Gastrocnemius medialis (tissue), 4 donors: ENCODE measurements around the gene KBTBD7. TPM values are rescaled to one million over a fixed set of nuclear protein-coding genes. Genes with fewer than 3 reads are reported as not detected.

Experiments
- ATAC-seq, 2 donors: fragments of 150-250 bp; one replicate each; pipeline ENCODE4 v1.9.1; 2016
- DNase-seq, 2 donors: peaks; one replicate each; pipeline ENCODE4 v3.0.0-alpha.2; 2019
- H3K27ac ChIP-seq, 4 donors: fragments of 200-600 bp; sonication (generic); 1 replicate in 1 of 4; 2 replicates in 3 of 4; pipeline ENCODE4 v1.5.1; 2016 to 2018; ENCODE audit warnings: mild to moderate bottlenecking in 2 of 4, moderate library complexity in 1 of 4
- H3K27me3 ChIP-seq, 3 donors: fragments of 200-600 bp; sonication (generic) in 2 of 3; 1 replicate in 1 of 3; 2 replicates in 2 of 3; pipeline versions ENCODE4 v1.5.1 to v1.6.0; 2016 to 2019; ENCODE audit warnings: mild to moderate bottlenecking in 1 of 3, moderate library complexity in 1 of 3
- H3K36me3 ChIP-seq, 2 donors: fragments of 200-600 bp; sonication (generic) in 1 of 2; one replicate each; pipeline ENCODE4 v1.5.1; 2017 to 2018
- H3K4me1 ChIP-seq, 2 donors: fragments of 200-600 bp; sonication (generic) in 1 of 2; one replicate each; pipeline ENCODE4 v1.5.1; 2016 to 2017; ENCODE audit warnings: mild to moderate bottlenecking in 2 of 2
- H3K4me3 ChIP-seq, 4 donors: fragments of 200-600 bp; sonication (generic) in 3 of 4; 1 replicate in 1 of 4; 2 replicates in 3 of 4; pipeline ENCODE4 v1.5.1; 2016 to 2019; ENCODE audit warnings: mild to moderate bottlenecking in 2 of 4
- H3K9me3 ChIP-seq, 3 donors: fragments of 200-600 bp; sonication (generic) in 2 of 3; 1 replicate in 1 of 3; 2 replicates in 2 of 3; pipeline ENCODE4 v1.5.1; 2016 to 2019
- POLR2A ChIP-seq, 2 donors: fragments of 450-650 bp; IDR thresholded peaks; one replicate each; pipeline ENCODE4 v1.6.1; 2017; ENCODE audit warnings: antibody characterized with exemption in 2 of 2, mild to moderate bottlenecking in 2 of 2, moderate library complexity in 2 of 2
- in situ Hi-C, 4 donors: fragments of 200-750 bp; cut with MboI; loops; one replicate each; pipeline versions ENCODE4 v1.15.0 to v1.8.0; 2017; ENCODE audit warnings: low sequenced_read_pairs in 4 of 4
- intact Hi-C: fragments of 100-400 bp; cut with DNase I; formaldehyde crosslinking; loops from one replicate; pipeline ENCODE4 v1.15.1; 2023; ENCODE audit warnings: low total_unique reads
- total RNA-seq, 4 donors: library from RNA; depleted of rRNA; stranded (reverse); fragments of >200 nt; gene quantifications; one replicate each; pipeline versions ENCODE4 v1.1.0 to v1.2.3, GENCODE V29; 2016
- TF ChIP-seq, protein P1 (sequence below), 5 experiments: fragments of 450-650 bp in 3 of 5; fragments of 200-600 bp in 2 of 5; sonication (generic) in 2 of 5; IDR thresholded peaks in 4 of 5; conservative IDR thresholded peaks in 1 of 5; 1 replicate in 4 of 5; 2 replicates in 1 of 5; pipeline ENCODE4 v1.5.1; 2016 to 2019; ENCODE audit warnings: antibody characterized with exemption in 5 of 5, mild to moderate bottlenecking in 3 of 5, moderate library complexity in 3 of 5

KBTBD7 gene
- total RNA-seq, 4 donors from 2014 or later, result 2.3 to 5.6 (median 5.3) TPM

DNA sequence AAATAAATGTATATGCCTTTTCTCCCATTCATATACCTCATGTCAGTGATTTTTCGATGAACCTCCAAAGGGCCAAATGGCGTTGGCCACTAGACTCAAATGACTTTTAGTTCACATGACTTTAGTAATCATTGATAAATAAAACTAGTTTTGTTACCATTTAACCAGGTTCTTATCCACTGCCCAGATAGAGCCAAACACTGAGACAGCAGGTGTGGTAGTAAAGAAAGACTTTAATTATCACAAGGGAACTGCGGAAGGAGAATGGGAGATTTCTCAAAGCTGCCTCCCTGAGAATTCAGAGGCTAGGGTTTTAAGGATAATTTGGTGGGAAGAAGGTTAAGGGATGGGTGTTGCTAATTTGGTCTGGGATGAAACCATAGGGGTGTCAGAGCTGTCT is 42.4 kb downstream of the KBTBD7 start:
- no peak for TF ChIP-seq POLR2A (IDR thresholded peaks at IDR 0.05)
- H3K9me3 ChIP-seq, result no peaks in the 10 kb centered on the region
- ATAC-seq (no peak), DNase-seq (no peak)
- no peak overlapping the region for H3K4me3 ChIP-seq
- in situ Hi-C loops (no loop called here), intact Hi-C loops (no loop called here)
- no peaks in the 10 kb centered on the region for H3K27me3 ChIP-seq
- H3K4me1 ChIP-seq, result no peaks in the 10 kb centered on the region
- peaks cover 0 to 7% of the 10 kb centered on the region in 2 donors for H3K36me3 ChIP-seq
- no peak overlapping the region for H3K27ac ChIP-seq

DNA sequence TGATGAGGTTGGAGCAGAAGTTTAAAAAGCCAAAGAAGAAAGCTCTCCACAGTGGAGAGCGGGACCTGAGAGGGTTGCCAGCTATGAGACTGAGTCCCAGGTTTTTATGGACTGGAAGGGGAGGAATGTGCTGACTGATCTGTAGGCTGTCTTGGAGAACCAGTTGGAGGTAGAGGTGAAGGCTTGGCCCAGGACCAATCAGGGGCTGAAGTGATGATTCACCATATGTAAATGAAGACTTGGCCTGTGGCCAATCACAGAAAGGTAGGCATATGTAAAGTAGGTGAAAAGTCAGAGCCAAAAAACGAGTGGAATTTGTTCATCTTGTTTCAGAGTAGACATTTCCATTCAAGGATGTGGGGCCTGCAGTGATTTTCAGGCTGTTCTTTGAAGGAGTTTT is 44.3 kb downstream of the KBTBD7 start:
- in situ Hi-C loops, result no loop called here
- intact Hi-C loops, result no loop called here
- Histone ChIP-seq H3K27ac (no peak overlapping the region), H3K4me1 (no peaks in the 10 kb centered on the region), H3K36me3 (peaks cover 0 to 7% of the 10 kb centered on the region in 2 donors), H3K4me3 (no peak overlapping the region), H3K9me3 (no peaks in the 10 kb centered on the region), H3K27me3 (no peaks in the 10 kb centered on the region)
- no peak for TF ChIP-seq POLR2A (IDR thresholded peaks at IDR 0.05)
- TF ChIP-seq, protein P1, sequence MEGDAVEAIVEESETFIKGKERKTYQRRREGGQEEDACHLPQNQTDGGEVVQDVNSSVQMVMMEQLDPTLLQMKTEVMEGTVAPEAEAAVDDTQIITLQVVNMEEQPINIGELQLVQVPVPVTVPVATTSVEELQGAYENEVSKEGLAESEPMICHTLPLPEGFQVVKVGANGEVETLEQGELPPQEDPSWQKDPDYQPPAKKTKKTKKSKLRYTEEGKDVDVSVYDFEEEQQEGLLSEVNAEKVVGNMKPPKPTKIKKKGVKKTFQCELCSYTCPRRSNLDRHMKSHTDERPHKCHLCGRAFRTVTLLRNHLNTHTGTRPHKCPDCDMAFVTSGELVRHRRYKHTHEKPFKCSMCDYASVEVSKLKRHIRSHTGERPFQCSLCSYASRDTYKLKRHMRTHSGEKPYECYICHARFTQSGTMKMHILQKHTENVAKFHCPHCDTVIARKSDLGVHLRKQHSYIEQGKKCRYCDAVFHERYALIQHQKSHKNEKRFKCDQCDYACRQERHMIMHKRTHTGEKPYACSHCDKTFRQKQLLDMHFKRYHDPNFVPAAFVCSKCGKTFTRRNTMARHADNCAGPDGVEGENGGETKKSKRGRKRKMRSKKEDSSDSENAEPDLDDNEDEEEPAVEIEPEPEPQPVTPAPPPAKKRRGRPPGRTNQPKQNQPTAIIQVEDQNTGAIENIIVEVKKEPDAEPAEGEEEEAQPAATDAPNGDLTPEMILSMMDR (IDR thresholded peaks at IDR 0.05 in 4 of 5, conservative IDR thresholded peaks at IDR 0.05 in 1 of 5), result no peak
- no peak for DNase-seq
- no peak for ATAC-seq

DNA sequence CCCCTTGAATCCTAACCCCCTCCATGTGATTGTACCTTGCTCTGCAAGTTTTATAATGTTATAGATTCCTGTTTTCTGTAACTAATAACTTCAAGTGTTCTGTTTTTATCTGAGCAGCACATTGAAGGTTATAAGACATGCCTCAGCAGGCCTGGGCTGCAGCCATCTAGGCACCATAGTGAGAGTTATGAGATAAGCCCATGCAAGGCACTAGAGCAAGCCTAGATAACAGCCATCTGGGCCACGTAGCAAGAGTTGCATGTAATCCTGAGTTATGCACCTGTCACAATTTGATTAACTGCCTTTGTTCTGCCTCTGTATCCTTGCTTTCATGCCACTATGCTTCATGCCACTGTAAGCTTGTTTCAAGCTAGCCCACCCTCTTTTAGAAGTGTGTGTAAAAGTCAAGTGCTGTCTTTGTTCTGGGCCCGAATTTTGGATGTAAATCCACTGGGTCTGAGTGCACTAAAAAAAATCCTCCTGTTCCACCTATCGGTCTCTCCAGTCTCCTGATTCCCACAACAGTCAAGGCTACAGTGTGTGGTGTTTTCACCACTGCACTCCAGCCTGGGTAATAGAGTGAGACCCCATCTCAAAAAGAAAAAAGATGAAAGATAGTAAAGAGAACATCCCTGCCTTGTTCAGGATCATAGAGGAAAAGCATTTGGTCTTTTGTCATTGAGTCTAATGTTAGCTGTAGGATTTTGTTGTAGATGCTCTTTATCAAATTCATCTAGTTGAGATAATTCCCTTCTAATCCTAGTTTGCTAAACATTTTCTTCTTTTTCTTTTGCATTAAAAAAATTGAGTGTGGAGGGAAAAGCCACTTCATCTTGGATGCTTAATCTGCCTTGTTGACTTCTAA is 45.7 kb downstream of the KBTBD7 start:
- Histone ChIP-seq H3K36me3 (peaks cover 0 to 7% of the 10 kb centered on the region in 2 donors), H3K9me3 (no peaks in the 10 kb centered on the region), H3K4me3 (no peak overlapping the region), H3K4me1 (no peaks in the 10 kb centered on the region), H3K27me3 (no peaks in the 10 kb centered on the region), H3K27ac (no peak overlapping the region)
- DNase-seq (no peak), ATAC-seq (no peak)
- in situ Hi-C loops (no loop called here), intact Hi-C loops (no loop called here)
- TF ChIP-seq, protein P1 (IDR thresholded peaks at IDR 0.05 in 4 of 5, conservative IDR thresholded peaks at IDR 0.05 in 1 of 5), result no peak
- no peak for TF ChIP-seq POLR2A (IDR thresholded peaks at IDR 0.05)

DNA sequence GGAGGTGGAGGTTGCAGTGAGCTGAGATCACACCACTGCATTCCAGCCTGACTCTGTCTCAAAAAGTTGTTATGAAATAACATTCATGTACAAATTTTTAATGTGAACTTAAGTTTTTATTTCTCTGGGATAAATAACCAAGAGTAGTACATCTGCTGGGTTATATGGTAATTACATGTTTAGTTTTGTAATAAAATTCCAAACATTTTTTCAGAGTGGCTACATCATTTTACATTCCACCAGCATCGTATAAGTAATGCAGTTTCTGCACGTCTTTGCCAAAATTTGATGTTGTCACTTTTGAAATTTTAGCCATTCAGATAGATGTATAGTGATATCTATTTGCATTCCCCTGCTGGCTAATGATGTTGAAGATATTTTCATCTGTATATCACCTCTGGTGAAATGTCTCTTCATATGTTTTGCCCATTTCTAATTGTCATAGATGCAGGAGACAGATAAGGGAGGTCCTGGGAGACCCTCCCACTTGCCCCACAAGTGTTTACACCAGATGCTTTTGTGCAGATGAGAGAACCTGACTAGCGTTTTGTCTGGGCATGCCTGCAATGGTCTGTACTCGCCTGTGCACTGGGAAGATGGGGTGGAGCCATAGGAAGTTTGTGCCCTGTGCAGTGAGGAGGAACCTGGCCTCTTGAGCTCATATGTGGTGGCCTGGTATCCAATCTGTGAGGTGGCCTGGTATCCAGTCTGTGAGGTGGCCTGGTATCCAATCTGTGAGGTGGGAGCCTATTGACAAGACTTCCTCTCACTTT is 49.0 kb downstream of the KBTBD7 start:
- TF ChIP-seq POLR2A (IDR thresholded peaks at IDR 0.05), result no peak
- TF ChIP-seq, protein P1 (IDR thresholded peaks at IDR 0.05 in 4 of 5, conservative IDR thresholded peaks at IDR 0.05 in 1 of 5), result no peak
- Histone ChIP-seq H3K4me3 (no peak overlapping the region), H3K27ac (no peak overlapping the region), H3K36me3 (no peaks in the 10 kb centered on the region), H3K9me3 (no peaks in the 10 kb centered on the region), H3K4me1 (no peaks in the 10 kb centered on the region), H3K27me3 (no peaks in the 10 kb centered on the region)
- ATAC-seq (no peak), DNase-seq (no peak)
- in situ Hi-C loops (no loop called here), intact Hi-C loops (no loop called here)

DNA sequence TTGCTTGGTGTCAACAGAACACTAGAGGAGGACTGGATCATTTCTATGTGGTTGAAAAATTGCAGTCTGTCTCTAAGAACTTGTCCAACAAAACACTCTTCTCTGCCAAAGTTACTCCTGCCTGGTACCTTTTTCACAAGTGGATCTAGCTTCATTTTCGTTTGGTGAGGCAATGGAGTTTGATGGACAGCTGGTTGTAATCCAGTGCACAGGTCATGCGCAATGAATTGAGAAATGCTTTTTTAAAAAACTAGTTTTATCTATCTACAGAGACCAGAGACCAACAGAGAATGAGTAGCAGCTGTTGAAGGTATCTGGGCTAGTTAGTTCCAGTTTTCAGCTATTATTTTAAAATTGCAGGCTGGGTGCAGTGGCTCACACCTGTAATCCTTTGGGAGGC is 49.8 kb downstream of the KBTBD7 start:
- Histone ChIP-seq H3K36me3 (no peaks in the 10 kb centered on the region), H3K4me1 (no peaks in the 10 kb centered on the region), H3K9me3 (no peaks in the 10 kb centered on the region), H3K27me3 (no peaks in the 10 kb centered on the region), H3K4me3 (no peak overlapping the region), H3K27ac (no peak overlapping the region)
- TF ChIP-seq POLR2A (IDR thresholded peaks at IDR 0.05), result no peak
- TF ChIP-seq, protein P1 (IDR thresholded peaks at IDR 0.05 in 4 of 5, conservative IDR thresholded peaks at IDR 0.05 in 1 of 5), result no peak
- no peak for DNase-seq
- in situ Hi-C loops, result no loop called here
- intact Hi-C loops, result no loop called here
- no peak for ATAC-seq
